ENCODE data around the gene DAZAP1. TPM values are rescaled to one million over a fixed set of nuclear protein-coding genes. Genes with fewer than 3 reads are reported as not detected.

Gene DAZAP1
- total RNA-seq, 2 donors from 2014 or later = 32.6 to 47.5 TPM

DNA sequence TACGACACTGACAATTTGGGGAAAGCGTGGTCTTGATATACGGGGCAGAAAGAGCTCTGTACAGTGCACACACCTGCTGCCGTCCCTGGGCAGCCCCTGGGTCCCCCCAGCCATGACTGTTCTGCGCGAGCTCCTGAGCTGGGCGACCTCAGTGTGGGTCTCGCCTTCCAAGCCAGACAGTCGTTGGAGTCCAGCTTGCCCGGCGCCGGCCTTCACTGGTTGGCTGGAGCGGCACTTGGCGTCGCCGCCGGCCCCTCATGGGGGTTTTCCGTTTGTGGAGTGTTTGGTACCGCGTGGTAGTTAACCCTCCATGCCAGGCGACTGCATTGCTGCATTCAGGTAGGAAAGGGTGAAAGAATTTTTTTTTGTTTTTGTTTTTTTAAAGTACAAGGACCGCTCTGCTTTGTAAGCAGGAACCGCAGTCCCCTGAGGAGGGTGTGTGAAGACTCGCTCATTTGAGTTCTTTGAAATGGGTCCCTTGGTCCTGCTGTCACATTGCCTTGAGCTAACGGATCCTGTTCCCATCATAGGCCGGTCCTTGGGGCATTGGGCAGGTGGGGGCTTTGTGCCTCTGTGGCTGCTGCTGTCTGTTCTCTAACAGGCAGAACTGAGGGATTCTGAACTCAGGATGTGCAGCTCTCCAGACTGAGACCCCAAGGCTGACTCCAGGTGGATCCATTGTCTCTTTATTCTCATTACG lies 20.0 kb downstream of the DAZAP1 start:
- Histone ChIP-seq H3K27me3 (no peaks in the 10 kb centered on the region), H3K36me3 (peaks cover 83% of the 10 kb centered on the region), H3K4me1 (peaks cover 0 to 14% of the 10 kb centered on the region in 2 donors), H3K27ac (no peak overlapping the region), H3K4me3 (no peak overlapping the region), H3K9me3 (no peaks in the 10 kb centered on the region)
- TF ChIP-seq, protein P1, sequence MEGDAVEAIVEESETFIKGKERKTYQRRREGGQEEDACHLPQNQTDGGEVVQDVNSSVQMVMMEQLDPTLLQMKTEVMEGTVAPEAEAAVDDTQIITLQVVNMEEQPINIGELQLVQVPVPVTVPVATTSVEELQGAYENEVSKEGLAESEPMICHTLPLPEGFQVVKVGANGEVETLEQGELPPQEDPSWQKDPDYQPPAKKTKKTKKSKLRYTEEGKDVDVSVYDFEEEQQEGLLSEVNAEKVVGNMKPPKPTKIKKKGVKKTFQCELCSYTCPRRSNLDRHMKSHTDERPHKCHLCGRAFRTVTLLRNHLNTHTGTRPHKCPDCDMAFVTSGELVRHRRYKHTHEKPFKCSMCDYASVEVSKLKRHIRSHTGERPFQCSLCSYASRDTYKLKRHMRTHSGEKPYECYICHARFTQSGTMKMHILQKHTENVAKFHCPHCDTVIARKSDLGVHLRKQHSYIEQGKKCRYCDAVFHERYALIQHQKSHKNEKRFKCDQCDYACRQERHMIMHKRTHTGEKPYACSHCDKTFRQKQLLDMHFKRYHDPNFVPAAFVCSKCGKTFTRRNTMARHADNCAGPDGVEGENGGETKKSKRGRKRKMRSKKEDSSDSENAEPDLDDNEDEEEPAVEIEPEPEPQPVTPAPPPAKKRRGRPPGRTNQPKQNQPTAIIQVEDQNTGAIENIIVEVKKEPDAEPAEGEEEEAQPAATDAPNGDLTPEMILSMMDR (IDR thresholded peaks at IDR 0.05) = no peak
- DNase-seq (ENCODE audit: low spot score) = no peak

- Histone ChIP-seq H3K27ac (peak overlapping the region; percentile 46 to 59), H3K27me3 (no peaks in the 10 kb centered on the region)
- TF ChIP-seq, protein P1 (IDR thresholded peaks at IDR 0.05) = no peak
Observed at GRCh38 chr19:1428738-1429391, 21.5 kb downstream of the DAZAP1 start.

DNA sequence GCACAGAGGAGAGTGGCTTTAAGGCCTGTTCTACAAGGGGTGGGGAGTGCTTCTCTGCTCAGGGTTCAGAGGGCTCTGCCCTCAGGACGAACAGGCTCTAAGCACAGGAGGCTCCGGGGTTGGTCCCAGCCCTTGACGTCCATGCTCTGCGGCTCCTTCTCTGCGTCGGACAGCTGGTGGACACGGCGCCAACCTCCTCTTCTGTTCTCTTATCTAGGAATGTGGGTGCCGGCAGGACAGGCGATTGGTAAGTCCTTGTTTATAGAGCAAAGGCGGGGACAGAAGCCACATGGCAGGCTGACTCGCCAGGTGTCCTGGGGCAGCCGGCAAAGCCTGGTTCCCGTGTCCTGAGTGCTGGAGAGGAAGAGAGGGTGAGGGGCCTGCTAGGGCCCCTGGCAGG lies 22.4 kb downstream of the DAZAP1 start:
- no peak for DNase-seq (ENCODE audit: low spot score)
- Histone ChIP-seq H3K27ac (peak overlapping the region; percentile 46 to 59), H3K4me3 (no peak overlapping the region), H3K9me3 (no peaks in the 10 kb centered on the region), H3K4me1 (peaks cover 0 to 14% of the 10 kb centered on the region in 2 donors), H3K36me3 (peaks cover 86% of the 10 kb centered on the region), H3K27me3 (no peaks in the 10 kb centered on the region)
- TF ChIP-seq, protein P1 (IDR thresholded peaks at IDR 0.05) = no peak

More at GRCh38 chr19:1428738-1429391, 21.5 kb downstream of the DAZAP1 start:
- no peak overlapping the region for H3K4me3 ChIP-seq
- DNase-seq (ENCODE audit: low spot score) = no peak
- H3K36me3 ChIP-seq = peaks cover 83% of the 10 kb centered on the region
- H3K9me3 ChIP-seq = no peaks in the 10 kb centered on the region
- peaks cover 0 to 14% of the 10 kb centered on the region in 2 donors for H3K4me1 ChIP-seq

DNA sequence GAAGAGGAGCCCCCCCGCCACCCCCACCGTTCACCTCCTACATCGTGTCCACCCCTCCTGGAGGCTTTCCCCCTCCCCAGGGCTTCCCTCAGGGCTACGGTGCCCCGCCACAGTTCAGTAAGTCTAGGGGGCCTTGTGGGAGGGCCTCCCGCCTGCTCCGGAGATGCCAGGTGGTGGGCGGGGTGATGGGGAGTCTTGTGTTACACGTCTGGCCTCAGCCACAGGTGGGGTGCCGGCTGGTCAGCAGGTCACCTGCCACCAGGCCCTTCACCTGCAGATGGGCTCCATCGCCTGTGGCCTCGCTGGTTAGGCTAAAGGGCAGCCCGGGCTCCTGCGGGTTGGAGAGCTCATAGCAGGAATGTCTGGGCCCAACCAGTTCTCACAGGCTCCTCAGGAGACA lies 22.9 kb downstream of the DAZAP1 start:
- peaks cover 82% of the 10 kb centered on the region for H3K36me3 ChIP-seq
- H3K27me3 ChIP-seq = no peaks in the 10 kb centered on the region
- H3K4me3 ChIP-seq = no peak overlapping the region
- peak overlapping the region in 1 of 2 donors; percentile 59 for H3K27ac ChIP-seq
- DNase-seq (ENCODE audit: low spot score) = no peak
- H3K4me1 ChIP-seq = peaks cover 0 to 14% of the 10 kb centered on the region in 2 donors
- TF ChIP-seq, protein P1 (IDR thresholded peaks at IDR 0.05) = no peak
- no peaks in the 10 kb centered on the region for H3K9me3 ChIP-seq

DNA sequence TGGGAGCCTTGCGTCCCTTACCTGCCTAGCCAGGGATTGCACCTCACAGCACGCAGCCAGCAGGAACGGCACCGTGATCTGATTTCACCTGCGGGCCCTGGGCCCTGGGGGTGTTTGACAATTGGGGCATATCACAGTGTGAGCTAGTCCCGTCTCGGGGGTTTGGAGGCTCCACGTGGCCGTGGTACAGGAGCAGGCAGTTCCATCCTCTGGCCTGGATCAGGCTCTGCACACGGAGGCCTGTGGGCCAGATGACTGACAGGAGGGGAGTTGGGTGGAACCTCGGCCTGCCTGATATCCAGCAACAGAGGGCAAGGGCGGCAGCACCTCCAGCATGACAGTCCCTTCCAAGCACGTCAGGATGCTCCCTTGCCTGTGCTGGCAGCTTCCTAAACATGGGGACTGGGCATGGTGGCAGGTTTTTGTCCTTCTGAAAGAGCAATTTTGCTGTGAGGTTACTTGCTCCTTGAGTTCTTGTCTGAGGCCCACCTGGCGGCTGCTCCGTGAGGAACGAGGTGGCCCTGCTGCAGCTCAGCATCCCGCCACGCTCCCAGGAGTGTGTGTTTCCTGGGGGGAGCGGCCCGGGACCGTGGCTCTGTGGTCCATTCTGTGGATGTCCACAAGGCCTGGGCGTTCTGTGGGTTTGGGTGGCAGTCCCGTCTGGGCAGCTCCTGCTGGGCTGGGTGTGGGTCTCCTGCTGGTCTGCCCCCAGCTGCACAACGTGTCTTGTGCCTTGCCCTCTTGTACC lies 24.5 kb downstream of the DAZAP1 start:
- DNase-seq (ENCODE audit: low spot score) = no peak

More for the DNA sequence above, 24.5 kb downstream of the DAZAP1 start:
- Histone ChIP-seq H3K9me3 (no peaks in the 10 kb centered on the region), H3K36me3 (peaks cover 65% of the 10 kb centered on the region), H3K27ac (no peak overlapping the region), H3K4me3 (no peak overlapping the region), H3K27me3 (no peaks in the 10 kb centered on the region), H3K4me1 (peaks cover 0 to 14% of the 10 kb centered on the region in 2 donors)
- TF ChIP-seq, protein P1 (IDR thresholded peaks at IDR 0.05) = no peak
